Hepatocyte (in vitro differentiated cells): Measurements from ENCODE around the gene NDUFS7. TPM values are rescaled to one million over a fixed set of nuclear protein-coding genes. Genes with fewer than 3 reads are reported as not detected.

ENCODE experiments used
- DNase-seq: peaks from one replicate; pipeline ENCODE4 v3.0.0-alpha.2; 2016; ENCODE audit warnings: low spot score
- H2AFZ ChIP-seq: fragments of 200-600 bp; sonication (generic); 2 replicates; pipeline ENCODE4 v1.6.0; 2016; ENCODE audit warnings: antibody characterized with exemption, mild to moderate bottlenecking
- H3K27ac ChIP-seq: fragments of 200-600 bp; sonication (generic); 2 replicates; pipeline ENCODE4 v1.5.1; 2016; ENCODE audit warnings: mild to moderate bottlenecking
- H3K27me3 ChIP-seq: fragments of 200-600 bp; sonication (generic); 2 replicates; pipeline ENCODE4 v1.6.1; 2016
- H3K36me3 ChIP-seq: fragments of 200-600 bp; sonication (generic); replicated peaks from 2 replicates; pipeline ENCODE4 v1.5.1; 2016; ENCODE audit warnings: low read depth; ENCODE audit not compliant: insufficient read depth
- H3K4me1 ChIP-seq: fragments of 200-600 bp; sonication (generic); 2 replicates; pipeline ENCODE4 v1.5.1; 2016; ENCODE audit warnings: mild to moderate bottlenecking, moderate library complexity; ENCODE audit not compliant: insufficient read depth
- H3K4me2 ChIP-seq: fragments of 200-600 bp; sonication (generic); 2 replicates; pipeline ENCODE4 v1.6.0; 2016
- H3K4me3 ChIP-seq: fragments of 200-600 bp; sonication (generic); 2 replicates; pipeline ENCODE4 v1.5.1; 2016; ENCODE audit warnings: mild to moderate bottlenecking
- H3K79me2 ChIP-seq: fragments of 200-600 bp; sonication (generic); 2 replicates; pipeline ENCODE4 v1.6.0; 2017; ENCODE audit warnings: mild to moderate bottlenecking
- H3K9me2 ChIP-seq: fragments of 200-600 bp; sonication (generic); replicated peaks from 2 replicates; pipeline ENCODE4 v1.6.0; 2017; ENCODE audit warnings: mild to moderate bottlenecking; ENCODE audit not compliant: insufficient read depth
- H3K9me3 ChIP-seq: fragments of 200-600 bp; sonication (generic); 2 replicates; pipeline ENCODE4 v1.5.1; 2016; ENCODE audit warnings: low read depth, mild to moderate bottlenecking
- H4K20me1 ChIP-seq: fragments of 200-600 bp; sonication (generic); 2 replicates; pipeline ENCODE4 v1.6.0; 2016; ENCODE audit warnings: mild to moderate bottlenecking; ENCODE audit not compliant: insufficient read depth, poor library complexity, severe bottlenecking
- CTCF ChIP-seq: fragments of 200-600 bp; sonication (generic); IDR thresholded peaks from 2 replicates; pipeline ENCODE4 v1.5.1; 2016; ENCODE audit warnings: antibody characterized with exemption, mild to moderate bottlenecking; ENCODE audit not compliant: poor library complexity
- EZH2 ChIP-seq: fragments of 200-600 bp; sonication (generic); IDR thresholded peaks from 2 replicates; pipeline ENCODE4 v1.6.1; 2016; ENCODE audit warnings: antibody characterized with exemption, mild to moderate bottlenecking, borderline replicate concordance
- EZH2phosphoT487 ChIP-seq: fragments of 200-600 bp; sonication (generic); IDR thresholded peaks from one replicate; pipeline ENCODE4 v1.6.1; 2018; ENCODE audit warnings: antibody characterized with exemption, mild to moderate bottlenecking, low read depth, moderate library complexity; ENCODE audit not compliant: unreplicated experiment, severe bottlenecking
- WGBS: methylation state at CpG from one replicate; pipeline ENCODE4 v1.1.6; 2016; ENCODE audit warnings: low lambda C conversion rate; ENCODE audit errors: missing lambda C conversion rate; 5-methylcytosine and 5-hydroxymethylcytosine counted together
- polyA plus RNA-seq: library from polyadenylated mRNA; unstranded; fragments of >200 nt; fragmentation: Nextera tagmentation; extraction: Ambion mirVana; gene quantifications from 2 replicates; pipeline ENCODE4 v1.2.1, GENCODE V29; 2016
- total RNA-seq: library from RNA; depleted of rRNA; stranded (reverse); fragments of >200 nt; gene quantifications from 2 replicates; pipeline ENCODE4 v1.2.3, GENCODE V29; 2014

The NDUFS7 gene
- total and polyA plus RNA-seq, 2 experiments from 2014 or later = 81.6 to 276 TPM

- H3K36me3 ChIP-seq = no peaks in the 10 kb centered on the region
- no peaks in the 10 kb centered on the region for H3K9me3 ChIP-seq
- TF ChIP-seq EZH2phosphoT487 (no peak), EZH2 (no peak), CTCF (no peak)
- H3K27ac ChIP-seq = no peak overlapping the region
- peaks cover 28% of the 10 kb centered on the region for H3K79me2 ChIP-seq
- H3K4me1 ChIP-seq = peaks cover 5% of the 10 kb centered on the region
- WGBS = 95% methylated on average over 21 of the region's 21 CpGs
- no peaks in the 10 kb centered on the region for H3K27me3 ChIP-seq
- peaks cover 17% of the 10 kb centered on the region for H4K20me1 ChIP-seq
- no peak overlapping the region for H3K4me3 ChIP-seq
- DNase-seq = no peak
- no peak overlapping the region for H3K4me2 ChIP-seq
- no peak overlapping the region for H2AFZ ChIP-seq
- no peaks in the 10 kb centered on the region for H3K9me2 ChIP-seq
Measured at GRCh38 chr19:1435378-1435989, 51.8 kb downstream of the NDUFS7 start.

- peak overlapping the region; percentile 51 for H3K4me2 ChIP-seq
- no peaks in the 10 kb centered on the region for H3K9me2 ChIP-seq
- peaks cover 5% of the 10 kb centered on the region for H3K4me1 ChIP-seq
- 76% methylated on average over 8 of the region's 8 CpGs for WGBS
- DNase-seq = no peak
- H3K27me3 ChIP-seq = no peaks in the 10 kb centered on the region
- no peak overlapping the region for H3K4me3 ChIP-seq
- H3K79me2 ChIP-seq = peaks cover 28% of the 10 kb centered on the region
- no peak overlapping the region for H2AFZ ChIP-seq
- TF ChIP-seq EZH2phosphoT487 (no peak), EZH2 (no peak), CTCF (no peak)
- no peaks in the 10 kb centered on the region for H3K9me3 ChIP-seq
- H3K36me3 ChIP-seq = no peaks in the 10 kb centered on the region
- H3K27ac ChIP-seq = peak overlapping the region; percentile 76
- peaks cover 36% of the 10 kb centered on the region for H4K20me1 ChIP-seq
Measured at GRCh38 chr19:1437609-1438008, 53.9 kb downstream of the NDUFS7 start.

GRCh38 chr19:1438035-1438932 lies 54.6 kb downstream of the NDUFS7 start, which contains the start of gene RPS15:
Gene RPS15 (plus strand): TSS chr19:1438396. CDS start chr19:1438426, 30 bp downstream.
- Histone ChIP-seq H2AFZ (peak within 1 kb of the TSS; percentile 22), H4K20me1 (peaks cover 41% of the 10 kb centered on the region), H3K4me3 (peak within 1 kb of the TSS; percentile 59), H3K9me2 (no peaks in the 10 kb centered on the region), H3K27me3 (no peaks in the 10 kb centered on the region), H3K4me2 (peak within 1 kb of the TSS; percentile 98), H3K79me2 (peaks cover 28% of the 10 kb centered on the region), H3K4me1 (peaks cover 5% of the 10 kb centered on the region), H3K36me3 (no peaks in the 10 kb centered on the region), H3K27ac (peak within 1 kb of the TSS; percentile 95), H3K9me3 (no peaks in the 10 kb centered on the region)
- DNase-seq = peak; percentile 98
- 2% methylated on average over 98 of the region's 100 CpGs for WGBS
- TF ChIP-seq EZH2 (no peak), EZH2phosphoT487 (no peak), CTCF (peak; percentile 95)
